ENCODE results near the gene CALD1.
A peak's percentile ranks its signal among the peaks of the same experiment; 100 is the strongest.

Gene CALD1

DNA sequence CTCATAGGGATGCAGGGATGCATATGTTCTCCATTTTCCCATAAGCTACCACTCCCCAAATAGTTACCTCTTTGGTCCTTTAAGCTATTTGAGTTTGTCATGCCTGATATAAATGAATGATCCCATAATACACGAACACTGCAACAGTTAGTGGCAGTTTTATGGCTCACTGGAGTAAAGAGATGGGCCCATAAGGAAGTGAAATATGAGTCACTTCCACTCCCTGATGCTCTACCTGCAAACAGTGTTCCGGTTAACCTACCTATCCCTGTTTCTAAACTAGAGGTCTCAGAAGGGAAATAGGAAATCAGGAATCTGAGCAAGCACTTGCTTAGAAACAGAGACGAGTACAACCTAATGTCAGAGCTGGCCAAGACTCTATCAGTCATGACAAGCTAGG is 71.7 kb downstream of the CALD1 start:
- DNase-seq (ENCODE audit: low read depth, low spot score): peak; percentile 29
- H3K27ac ChIP-seq: peak overlapping the region; percentile 42

DNA sequence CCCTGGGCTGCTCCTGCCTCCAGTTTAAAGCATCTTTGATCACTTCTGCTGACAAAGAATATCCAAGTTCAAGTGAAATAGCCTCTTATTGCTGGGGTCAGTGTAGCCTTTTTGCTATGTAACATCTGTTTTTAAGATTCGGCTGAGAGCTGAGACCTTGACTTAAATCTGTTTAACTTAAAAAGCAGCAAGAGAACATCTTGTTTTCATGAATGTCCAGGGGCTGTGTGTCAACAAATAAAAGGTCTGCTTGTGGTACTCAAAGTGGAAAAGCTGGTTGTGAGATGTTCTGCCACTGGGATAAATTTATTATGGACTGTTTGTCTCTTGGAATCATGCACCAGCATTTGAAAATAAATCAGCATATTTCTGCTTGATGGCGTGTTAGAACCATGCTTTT is 73.2 kb downstream of the CALD1 start:
- H3K27ac ChIP-seq: no peak overlapping the region
- no peak for DNase-seq (ENCODE audit: low read depth, low spot score)

DNA sequence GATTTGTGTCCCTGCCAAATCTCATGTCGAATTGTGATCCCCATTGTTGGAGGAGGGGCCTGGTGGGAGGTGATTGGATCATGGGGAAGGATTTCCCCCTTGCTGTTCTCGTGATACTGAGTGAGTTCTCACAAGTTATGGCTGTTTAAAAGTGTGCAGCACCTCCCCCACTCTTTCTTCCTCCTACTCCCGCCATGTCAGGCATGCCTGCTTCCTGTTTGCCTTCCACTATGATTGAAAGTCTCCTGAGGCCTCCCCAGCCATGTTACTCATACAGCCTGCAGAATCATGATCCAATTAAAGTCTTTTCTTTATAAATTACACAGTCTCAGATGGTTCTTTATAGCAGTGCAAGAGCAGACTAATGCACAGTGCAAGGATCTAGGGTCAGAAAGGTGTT is 75.4 kb downstream of the CALD1 start:
- no peak overlapping the region for H3K27ac ChIP-seq
- no peak for DNase-seq (ENCODE audit: low read depth, low spot score)

DNA sequence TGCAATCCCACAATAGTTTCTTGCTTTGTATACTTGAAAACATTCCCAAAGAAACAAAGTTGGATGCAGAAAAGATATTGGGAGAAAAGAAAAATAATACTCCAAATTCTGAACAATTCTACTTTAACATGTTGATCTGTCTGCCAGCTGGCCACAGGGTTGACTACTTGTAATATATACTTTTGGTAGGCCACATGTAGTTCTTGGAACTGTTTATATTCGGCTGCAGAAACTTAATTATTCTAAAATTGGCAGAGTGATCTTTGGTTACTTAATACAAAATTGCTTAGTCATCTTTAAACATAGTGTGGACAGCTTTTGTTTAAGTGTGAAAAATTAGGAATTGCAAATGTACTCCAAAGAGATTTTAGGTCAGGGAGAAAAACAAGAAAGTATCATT is 76.0 kb downstream of the CALD1 start:
- H3K27ac ChIP-seq: no peak overlapping the region
- DNase-seq (ENCODE audit: low read depth, low spot score): no peak

DNA sequence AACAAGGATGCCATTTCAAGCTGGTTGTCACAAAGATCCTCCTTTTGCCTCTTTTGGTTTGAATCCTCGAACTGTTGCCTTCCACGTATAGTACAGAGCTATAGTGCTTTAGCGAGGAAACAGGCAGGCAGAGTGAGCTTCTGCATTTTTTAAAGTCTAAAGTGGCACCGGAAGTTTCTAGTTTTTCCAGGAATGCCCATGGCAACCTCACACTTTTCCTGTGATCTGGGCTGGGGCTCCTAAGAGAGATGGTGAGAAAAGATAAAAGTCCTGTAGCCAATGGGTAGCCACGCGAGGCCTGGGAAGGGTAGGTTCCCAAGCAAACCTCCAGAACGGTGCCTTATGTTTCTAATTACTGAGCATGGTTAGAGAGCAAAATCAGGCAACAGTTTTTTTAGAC is 76.7 kb downstream of the CALD1 start:
- no peak for DNase-seq (ENCODE audit: low read depth, low spot score)
- H3K27ac ChIP-seq: no peak overlapping the region

DNA sequence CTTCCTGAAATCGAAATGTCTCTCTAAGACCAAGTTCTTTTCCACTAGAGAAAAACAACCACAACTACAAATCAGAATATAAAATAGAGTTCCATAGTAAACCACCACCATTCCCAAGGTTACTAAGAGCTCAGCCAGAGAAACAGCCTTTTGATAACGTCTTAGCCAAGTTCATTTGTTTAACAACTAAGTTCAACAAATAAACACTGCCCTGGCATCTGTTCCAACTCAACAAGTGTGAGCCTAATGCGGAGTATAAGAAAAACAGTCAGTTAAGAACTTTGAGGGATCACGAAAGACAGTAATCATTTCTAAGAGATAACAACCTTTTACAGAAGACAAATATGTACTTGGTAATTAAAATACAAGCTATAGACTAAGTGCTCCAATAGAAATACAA is 77.3 kb downstream of the CALD1 start:
- no peak overlapping the region for H3K27ac ChIP-seq

DNA sequence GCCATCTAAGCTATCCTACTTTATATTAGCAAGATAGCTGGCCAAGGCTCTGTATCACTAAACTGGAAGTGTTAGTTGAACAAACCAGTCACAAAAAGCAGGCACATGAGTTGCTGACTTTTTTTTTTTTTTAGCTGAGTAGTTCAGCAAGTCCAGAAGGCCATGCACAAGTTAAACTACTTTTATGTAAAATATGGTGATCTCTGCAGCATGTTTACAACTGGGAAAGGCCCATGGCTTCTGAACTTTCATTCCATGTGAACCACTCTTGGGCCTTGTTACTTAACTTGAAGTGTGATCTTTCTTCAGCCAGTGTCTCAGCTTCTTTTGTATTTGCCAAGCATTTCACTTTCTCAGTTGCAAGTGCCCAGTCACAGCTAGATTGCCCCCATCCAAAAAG is 78.5 kb downstream of the CALD1 start:
- no peak overlapping the region for H3K27ac ChIP-seq
- no peak for DNase-seq (ENCODE audit: low read depth, low spot score)

More for the DNA sequence above, 77.3 kb downstream of the CALD1 start:
- DNase-seq (ENCODE audit: low read depth, low spot score): no peak

DNA sequence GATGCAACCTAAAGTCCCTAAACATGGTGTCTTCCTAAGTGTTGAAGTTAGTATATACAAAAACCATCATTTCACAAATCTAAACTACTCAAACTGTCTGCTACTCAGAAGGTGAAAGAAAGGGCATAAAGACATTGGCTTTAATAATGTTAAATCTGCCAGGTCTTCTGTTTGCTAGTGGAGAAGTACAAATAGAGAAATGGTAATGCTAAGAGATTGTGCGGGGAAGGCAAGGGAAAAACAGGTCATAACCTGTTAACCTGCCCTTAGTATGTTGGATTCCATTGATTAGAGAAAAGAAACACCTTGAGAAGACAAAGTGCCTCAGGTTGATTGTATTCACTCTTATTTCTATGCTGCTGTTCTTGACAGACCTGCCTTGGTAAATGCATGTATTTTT is 80.3 kb downstream of the CALD1 start:
- no peak overlapping the region for H3K27ac ChIP-seq
- DNase-seq (ENCODE audit: low read depth, low spot score): no peak

DNA sequence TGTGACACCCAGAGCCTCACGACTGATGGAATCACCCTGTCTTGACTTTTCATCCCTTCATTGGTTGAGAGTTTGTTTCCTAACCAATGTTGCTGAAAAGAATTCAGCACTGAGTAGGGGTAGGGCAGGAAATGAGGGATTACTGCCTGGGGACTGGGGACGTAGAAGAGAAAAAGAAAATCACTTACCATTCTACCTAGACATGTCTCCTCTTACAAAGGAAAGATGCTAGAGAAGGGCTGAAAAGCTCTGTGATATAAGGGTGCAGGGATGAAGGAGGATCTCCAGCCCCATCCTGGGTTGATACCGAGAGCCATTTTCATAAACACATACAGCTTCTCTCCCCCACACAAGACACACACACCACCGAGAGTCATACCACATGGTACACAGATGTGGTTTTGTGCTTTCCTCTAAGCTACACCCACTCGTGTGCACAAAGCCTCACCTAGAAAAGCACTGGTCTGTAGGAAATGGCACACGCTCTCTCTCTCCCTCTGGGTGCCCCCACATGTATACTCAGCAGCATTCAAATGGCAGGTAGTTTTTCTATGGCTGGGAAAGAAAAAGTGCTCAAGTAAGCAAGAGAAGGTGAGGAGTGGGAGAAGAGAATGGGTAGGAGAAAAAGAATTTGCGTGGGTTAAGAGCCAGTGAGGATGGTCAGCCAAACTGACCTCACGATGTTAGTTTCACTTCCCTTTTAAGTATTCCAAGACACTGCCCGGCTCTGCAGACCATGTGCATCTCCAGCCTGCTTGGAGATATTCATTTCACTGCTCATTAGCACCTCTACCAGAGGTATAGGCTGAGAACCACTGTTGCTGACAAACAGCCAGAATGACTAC is 85.8 kb downstream of the CALD1 start:
- H3K27ac ChIP-seq: no peak overlapping the region

DNA sequence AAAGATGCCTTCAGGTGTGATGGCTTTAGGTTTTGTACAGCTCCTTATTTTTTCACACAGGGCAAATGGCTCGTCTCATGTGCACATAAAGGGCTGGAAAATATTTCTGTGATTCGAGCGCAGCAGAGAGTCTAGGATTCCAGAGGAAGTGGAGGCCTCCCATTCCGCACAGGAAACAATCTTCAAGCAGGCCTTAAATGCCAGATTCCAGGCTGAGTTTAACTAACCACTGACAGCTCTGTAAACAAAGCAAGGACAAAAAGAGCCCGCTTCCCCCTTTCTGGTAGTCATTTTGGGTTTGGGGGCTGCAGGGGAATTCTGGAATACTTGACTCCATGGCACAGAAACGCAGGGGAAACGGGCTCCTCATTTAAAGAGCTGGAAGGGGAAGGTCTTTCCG is 87.2 kb downstream of the CALD1 start:
- no peak overlapping the region for H3K27ac ChIP-seq
- no peak for DNase-seq (ENCODE audit: low read depth, low spot score)

More for the DNA sequence above, 85.8 kb downstream of the CALD1 start:
- DNase-seq (ENCODE audit: low read depth, low spot score): no peak

DNA sequence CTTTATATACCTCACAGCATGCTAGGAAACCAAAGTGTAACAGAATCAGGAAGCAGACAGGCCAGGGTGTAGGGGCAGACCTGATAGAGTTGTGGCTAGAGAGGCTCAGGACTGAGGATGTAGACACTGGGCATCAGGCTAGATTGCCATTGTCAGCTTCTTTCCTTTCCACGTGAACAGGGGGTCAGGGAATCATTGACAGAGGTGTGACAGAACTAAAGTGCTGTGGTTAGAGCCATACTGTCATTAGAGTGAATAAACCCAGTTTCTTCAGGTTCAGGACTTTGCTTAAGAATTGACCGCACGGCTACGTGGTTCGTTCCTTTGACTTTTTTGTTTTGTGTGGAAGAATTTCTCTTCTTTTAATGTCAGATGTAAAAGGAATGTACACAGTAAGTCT is 90.7 kb downstream of the CALD1 start:
- no peak overlapping the region for H3K27ac ChIP-seq
- no peak for DNase-seq (ENCODE audit: low read depth, low spot score)

DNA sequence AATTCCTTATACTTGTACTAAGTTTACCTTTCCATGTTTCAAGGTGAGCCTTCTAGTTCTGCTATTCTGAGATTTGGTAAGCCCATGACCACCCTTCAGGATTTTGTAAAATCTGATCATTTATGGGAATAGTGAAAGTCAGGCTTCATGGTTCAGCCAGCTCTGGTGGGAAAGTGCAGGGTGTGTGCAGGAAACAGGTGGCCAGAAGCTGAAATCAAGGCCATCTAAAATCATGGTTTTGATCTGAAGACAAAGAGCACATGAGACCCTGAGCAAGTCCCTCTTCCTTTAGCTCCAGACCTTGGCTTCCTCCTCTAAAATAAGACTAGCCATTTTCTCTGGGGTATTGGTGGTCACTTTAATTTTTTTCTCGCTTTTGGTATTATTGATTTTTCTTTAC is 91.3 kb downstream of the CALD1 start:
- no peak for DNase-seq (ENCODE audit: low read depth, low spot score)
- no peak overlapping the region for H3K27ac ChIP-seq

DNA sequence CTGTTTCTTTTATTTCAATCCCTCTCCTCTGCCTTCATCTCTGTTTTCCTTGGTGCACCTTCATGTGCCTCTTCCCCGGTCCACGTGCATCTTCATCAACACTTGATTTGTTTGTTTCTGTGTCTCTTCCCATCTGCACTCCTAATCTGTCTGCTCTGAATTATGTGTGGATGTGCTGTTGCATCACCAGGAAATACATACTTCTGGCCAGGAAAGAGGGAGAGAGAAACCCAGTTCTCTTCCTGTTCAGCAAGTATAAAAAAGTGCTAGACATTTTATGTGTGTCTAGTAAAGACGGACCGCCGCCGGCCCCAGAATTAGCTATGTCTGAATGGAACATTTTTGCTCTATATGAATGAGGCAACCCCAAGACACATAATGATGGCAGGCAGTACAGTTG is 93.8 kb downstream of the CALD1 start:
- H3K27ac ChIP-seq: peak overlapping the region; percentile 34
- DNase-seq (ENCODE audit: low read depth, low spot score): no peak

DNA sequence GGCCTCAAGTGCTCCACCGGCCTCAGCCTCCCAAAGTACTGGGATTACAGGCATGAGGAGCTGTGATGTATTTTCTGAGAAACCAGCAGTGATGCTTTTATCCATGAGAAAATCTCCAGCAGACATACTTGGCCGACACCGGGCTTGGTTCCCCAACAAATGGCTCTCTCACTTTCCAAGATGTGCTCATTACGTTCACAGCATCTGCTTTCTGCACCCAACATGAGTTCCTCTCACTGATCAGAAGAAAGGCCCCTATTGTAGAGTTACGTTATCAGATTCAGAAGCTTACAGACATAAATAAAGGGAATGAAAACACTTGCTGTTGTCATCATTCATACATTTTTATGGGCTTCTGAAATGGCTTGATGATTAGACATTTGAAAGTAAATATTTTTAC is 95.0 kb downstream of the CALD1 start:
- H3K27ac ChIP-seq: no peak overlapping the region
- no peak for DNase-seq (ENCODE audit: low read depth, low spot score)

DNA sequence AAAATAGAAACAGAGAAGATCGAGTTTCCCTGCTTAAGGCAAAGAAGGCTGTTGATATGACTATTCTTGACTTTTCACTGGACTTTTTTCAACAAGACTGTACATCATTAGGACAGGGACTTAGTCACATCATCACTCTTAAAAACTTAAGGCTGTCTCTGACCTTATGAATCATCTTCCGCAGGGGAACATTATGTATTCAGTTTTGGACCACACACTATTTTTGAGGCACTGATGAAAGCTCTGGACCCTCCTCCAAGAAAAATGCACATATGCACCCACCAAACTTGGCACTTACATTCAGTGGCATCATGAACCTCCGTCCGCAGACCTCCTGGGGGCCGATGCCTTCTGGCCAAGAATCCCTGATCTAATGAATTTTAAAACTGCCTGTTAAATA is 96.4 kb downstream of the CALD1 start:
- no peak overlapping the region for H3K27ac ChIP-seq
- DNase-seq (ENCODE audit: low read depth, low spot score): no peak

DNA sequence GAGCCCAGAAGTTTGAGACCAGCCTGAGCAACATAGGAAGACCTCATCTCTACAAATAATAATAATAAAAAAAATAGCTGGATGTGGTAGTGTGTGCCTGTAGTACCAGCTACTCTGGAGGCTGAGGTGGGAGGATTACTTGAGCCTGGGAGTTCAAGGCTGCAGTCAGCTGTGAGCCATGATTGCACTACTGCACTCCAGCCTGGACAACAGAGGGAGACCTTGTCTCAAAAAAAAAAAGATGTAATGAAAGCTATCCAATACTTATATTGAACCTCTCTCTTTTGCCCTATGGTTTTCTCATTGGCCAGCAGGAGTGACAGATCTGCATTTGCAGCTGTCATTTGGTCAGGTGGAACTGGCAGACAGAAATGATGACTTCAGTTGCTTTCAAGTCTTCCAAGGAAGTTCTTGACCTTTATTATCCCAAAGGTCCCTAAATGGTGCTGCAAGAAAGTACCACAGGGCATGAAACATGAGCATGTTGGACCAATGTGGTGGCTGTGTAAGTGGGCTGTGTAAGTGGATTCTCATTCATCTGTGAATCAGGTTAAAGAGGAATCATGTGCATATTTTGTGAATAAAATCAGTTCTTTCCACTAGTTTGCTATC is 99.4 kb downstream of the CALD1 start:
- H3K27ac ChIP-seq: no peak overlapping the region

DNA sequence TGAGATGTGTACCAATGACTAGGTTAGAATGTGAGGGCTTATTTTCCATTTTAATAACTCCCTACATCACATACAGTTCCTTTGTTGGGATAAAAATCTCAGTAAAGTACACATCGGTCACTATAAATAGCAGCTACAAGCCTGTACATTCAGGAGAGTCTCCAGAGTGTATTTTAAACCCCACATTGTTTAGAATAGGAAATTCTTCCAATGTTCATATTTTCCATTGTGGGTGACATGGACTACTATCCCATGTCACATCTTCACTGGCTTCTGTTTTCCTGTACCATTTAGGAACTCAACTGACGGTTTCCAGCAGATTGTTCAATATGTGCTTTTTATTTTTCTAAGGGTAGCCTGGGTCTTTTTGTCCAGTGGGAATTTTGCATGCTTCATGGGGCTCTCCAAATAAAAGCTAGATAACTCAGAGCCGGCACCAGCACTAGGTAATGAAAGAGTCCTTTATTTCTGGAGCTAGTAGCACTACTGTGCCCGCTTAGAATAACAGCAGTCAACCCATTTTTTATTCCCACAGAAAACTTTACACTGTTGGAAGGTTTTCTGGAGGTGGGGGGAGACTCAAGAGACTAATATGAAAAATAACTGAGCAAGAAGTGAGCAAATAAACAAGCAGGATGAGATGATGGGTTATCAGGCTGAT is 100.5 kb downstream of the CALD1 start:
- no peak for DNase-seq (ENCODE audit: low read depth, low spot score)
- no peak overlapping the region for H3K27ac ChIP-seq

More for the DNA sequence above, 99.4 kb downstream of the CALD1 start:
- no peak for DNase-seq (ENCODE audit: low read depth, low spot score)

DNA sequence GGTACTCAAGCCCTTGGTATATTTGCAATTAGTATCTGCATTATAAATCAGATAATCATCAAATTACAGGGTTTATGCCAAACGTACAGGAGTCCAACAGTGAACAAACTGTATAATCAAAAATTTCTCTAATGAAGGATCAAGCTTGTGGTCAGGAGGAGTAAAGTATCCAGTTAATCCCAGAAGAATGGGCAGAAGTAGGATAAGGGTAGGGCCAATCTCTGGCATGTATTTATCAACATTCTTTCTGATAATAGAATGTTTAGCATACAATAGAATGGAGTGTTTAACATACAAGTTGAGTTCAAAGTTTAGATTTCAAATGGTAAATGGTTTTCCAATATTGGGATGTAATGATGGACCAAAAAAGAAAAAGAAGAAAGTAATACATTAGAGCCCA is 103.0 kb downstream of the CALD1 start:
- no peak for DNase-seq (ENCODE audit: low read depth, low spot score)
- H3K27ac ChIP-seq: no peak overlapping the region

DNA sequence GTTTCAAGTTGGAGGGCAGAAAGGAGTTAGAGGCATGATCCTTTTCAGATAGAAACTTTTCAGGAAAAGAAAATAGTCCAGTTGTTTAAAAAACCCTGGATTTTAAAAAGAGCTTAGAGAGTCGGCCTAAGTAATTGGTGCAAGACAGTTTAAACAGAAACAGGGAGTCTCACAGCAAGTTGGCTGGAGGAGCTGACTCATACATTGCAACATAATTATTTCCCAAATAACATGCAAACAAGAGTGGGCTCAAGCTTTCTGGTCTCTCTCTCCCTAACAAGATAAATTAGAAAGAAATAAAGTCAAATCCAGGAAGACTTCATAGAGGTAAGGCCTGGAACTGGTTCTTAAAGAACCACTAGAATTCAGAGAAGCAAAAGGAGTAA is 106.5 kb downstream of the CALD1 start:
- H3K27ac ChIP-seq: peak overlapping the region; percentile 45
- DNase-seq (ENCODE audit: low read depth, low spot score): no peak

DNA sequence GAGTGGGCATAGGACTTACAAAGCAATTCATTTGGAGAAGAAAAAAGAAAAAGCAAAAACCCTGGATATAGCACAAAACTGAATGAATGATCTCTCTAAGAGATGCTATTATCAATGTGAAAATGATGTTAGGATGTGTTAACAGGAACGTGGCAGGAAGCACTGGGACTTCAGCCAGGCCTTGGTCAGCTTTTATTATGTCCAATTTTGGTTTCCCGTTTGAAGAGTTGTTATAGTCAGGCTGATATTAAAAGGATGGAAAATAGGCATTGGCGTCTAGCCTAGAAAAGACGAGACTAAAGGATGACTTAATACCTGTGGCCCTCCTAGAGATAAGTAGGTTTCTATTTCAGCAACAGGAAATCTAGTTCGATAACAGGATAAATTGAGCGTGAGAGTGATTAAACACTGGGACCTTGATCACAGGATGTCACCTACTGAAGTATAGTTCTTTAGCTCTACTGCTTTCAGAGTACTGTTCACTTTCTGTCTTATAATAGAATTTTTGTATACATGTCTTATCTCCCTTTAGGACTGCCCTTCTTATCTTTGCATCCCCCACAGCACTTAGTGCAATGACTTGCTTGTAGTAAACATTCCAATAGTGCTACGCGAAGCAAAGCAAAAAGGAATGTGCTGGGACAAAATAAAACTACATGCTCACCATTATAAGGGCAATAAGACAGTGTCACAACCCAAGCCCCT is 107.1 kb downstream of the CALD1 start:
- peak overlapping the region; percentile 45 for H3K27ac ChIP-seq
- no peak for DNase-seq (ENCODE audit: low read depth, low spot score)

DNA sequence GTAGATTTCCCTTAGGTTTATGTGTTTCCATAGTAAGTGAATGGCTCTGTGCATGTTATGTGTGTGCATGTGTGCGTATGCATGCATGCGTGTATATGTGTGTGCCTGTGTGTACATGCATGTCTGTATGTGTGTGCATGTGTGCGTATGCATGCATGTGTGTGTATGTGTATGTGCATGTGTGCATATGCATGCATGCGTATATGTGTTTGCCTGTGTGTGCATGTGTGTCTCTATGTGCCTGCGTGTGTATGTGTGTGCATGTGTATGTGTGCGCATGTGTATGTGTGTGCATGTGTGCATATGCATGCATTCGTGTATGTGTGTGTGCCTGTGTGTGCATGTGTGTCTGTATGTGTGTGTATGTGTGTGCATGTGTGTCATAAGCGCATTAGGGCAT is 108.1 kb downstream of the CALD1 start:
- H3K27ac ChIP-seq: no peak overlapping the region
- no peak for DNase-seq (ENCODE audit: low read depth, low spot score)

Measured in epithelial cell of prostate (primary cell).